Mesenchymal stem cell (in vitro differentiated cells and primary cell): ENCODE results near the gene PTBP2.

Experiments used
- DNase-seq: peaks from one replicate; pipeline ENCODE4 v3.0.0-alpha.2; 2013
- H2AFZ ChIP-seq: one replicate; pipeline ENCODE4 v1.6.1; 2013; ENCODE audit warnings: low read depth, mild to moderate bottlenecking, control low read depth, inconsistent platforms, low read length, moderate library complexity
- H2AK5ac ChIP-seq: 2 replicates; pipeline ENCODE4 v1.6.1; 2013; ENCODE audit warnings: low read length, moderate library complexity, mild to moderate bottlenecking, inconsistent platforms; ENCODE audit not compliant: severe bottlenecking
- H2BK120ac ChIP-seq: one replicate; pipeline ENCODE4 v1.6.1; 2013; ENCODE audit warnings: low read depth, mild to moderate bottlenecking, inconsistent platforms, low read length, moderate library complexity
- H2BK12ac ChIP-seq, 2 experiments: one replicate each; pipeline ENCODE4 v1.6.1; 2013; ENCODE audit warnings: inconsistent platforms in 2 of 2, low read length in 2 of 2, mild to moderate bottlenecking in 2 of 2, moderate library complexity in 2 of 2, control low read depth in 1 of 2
- H2BK15ac ChIP-seq: one replicate; pipeline ENCODE4 v1.6.1; 2013; ENCODE audit warnings: mild to moderate bottlenecking, low read depth, inconsistent platforms; ENCODE audit not compliant: poor library complexity, severe bottlenecking
- H2BK5ac ChIP-seq: 2 replicates; pipeline ENCODE4 v1.6.1; 2013; ENCODE audit warnings: low read depth, mild to moderate bottlenecking, low read length, control low read depth, inconsistent platforms; ENCODE audit not compliant: poor library complexity, severe bottlenecking
- H3K14ac ChIP-seq, 2 experiments: one replicate each; pipeline ENCODE4 v1.6.1; 2013; ENCODE audit warnings: inconsistent platforms in 2 of 2, low read length in 2 of 2, control low read depth in 1 of 2, mild to moderate bottlenecking in 1 of 2, moderate library complexity in 1 of 2
- H3K18ac ChIP-seq, 2 experiments: one replicate each; pipeline ENCODE4 v1.6.1; 2013; ENCODE audit warnings: inconsistent platforms in 2 of 2, low read length in 2 of 2, control low read depth in 1 of 2, low read depth in 1 of 2, mild to moderate bottlenecking in 1 of 2
- H3K23ac ChIP-seq, 2 experiments: one replicate each; pipeline ENCODE4 v1.6.1; 2013; ENCODE audit warnings: inconsistent platforms in 2 of 2, low read length in 2 of 2, mild to moderate bottlenecking in 2 of 2, moderate library complexity in 2 of 2, control low read depth in 1 of 2
- H3K27ac ChIP-seq: 2 replicates; pipeline ENCODE4 v1.5.1; 2013; ENCODE audit warnings: mild to moderate bottlenecking, moderate library complexity, low read length, control low read depth, inconsistent platforms; ENCODE audit not compliant: poor library complexity, severe bottlenecking
- H3K27me3 ChIP-seq, 2 experiments: 2 replicates each; pipeline versions ENCODE4 v1.6.1 to v1.7.0; 2013; ENCODE audit warnings: low read length in 2 of 2, mild to moderate bottlenecking in 2 of 2, moderate library complexity in 2 of 2, control low read depth in 1 of 2, inconsistent platforms in 1 of 2; ENCODE audit not compliant: control insufficient read depth in 1 of 2, insufficient read depth in 1 of 2
- H3K36me3 ChIP-seq, 2 experiments: 2 replicates each; pipeline versions ENCODE4 v1.6.1 to v1.7.0; 2013; ENCODE audit warnings: low read length in 2 of 2, control low read depth in 1 of 2, inconsistent platforms in 1 of 2, low read depth in 1 of 2, mild to moderate bottlenecking in 1 of 2; ENCODE audit not compliant: insufficient read depth in 2 of 2, control insufficient read depth in 1 of 2
- H3K4ac ChIP-seq, 2 experiments: one replicate each; pipeline ENCODE4 v1.6.1; 2013; ENCODE audit warnings: inconsistent platforms in 2 of 2, low read length in 2 of 2, mild to moderate bottlenecking in 2 of 2, moderate library complexity in 2 of 2, control low read depth in 1 of 2, low read depth in 1 of 2
- H3K4me1 ChIP-seq: 2 replicates; pipeline ENCODE4 v1.6.1; 2013; ENCODE audit warnings: low read depth, low read length, control low read depth; ENCODE audit not compliant: control insufficient read depth, insufficient read depth
- H3K4me2 ChIP-seq: 2 replicates; pipeline ENCODE4 v1.6.1; 2013; ENCODE audit warnings: low read length, mild to moderate bottlenecking, inconsistent platforms; ENCODE audit not compliant: poor library complexity, severe bottlenecking
- H3K4me3 ChIP-seq, 2 experiments: 2 replicates each; pipeline versions ENCODE4 v1.5.1 to v1.7.0; 2013; ENCODE audit warnings: low read length in 2 of 2, mild to moderate bottlenecking in 2 of 2, control low read depth in 1 of 2, low read depth in 1 of 2; ENCODE audit not compliant: insufficient read depth in 1 of 2
- H3K79me1 ChIP-seq: replicated peaks from 2 replicates; pipeline ENCODE4 v1.6.1; 2013; ENCODE audit warnings: mild to moderate bottlenecking, control low read depth, low read length, inconsistent platforms; ENCODE audit not compliant: poor library complexity, severe bottlenecking
- H3K9ac ChIP-seq: 2 replicates; pipeline ENCODE4 v1.7.0; 2013; ENCODE audit warnings: mild to moderate bottlenecking, low read length, moderate library complexity
- H3K9me3 ChIP-seq: 2 replicates; pipeline ENCODE4 v1.7.0; 2013; ENCODE audit warnings: mild to moderate bottlenecking, low read length; ENCODE audit not compliant: control insufficient read depth
- H4K8ac ChIP-seq: one replicate; pipeline ENCODE4 v1.6.1; 2013; ENCODE audit warnings: inconsistent platforms, mild to moderate bottlenecking, low read length, moderate library complexity
- H4K91ac ChIP-seq: one replicate; pipeline ENCODE4 v1.6.1; 2013; ENCODE audit warnings: mild to moderate bottlenecking, low read length, inconsistent platforms
- WGBS: methylation state at CpG from one replicate; pipeline ENCODE4 v1.1.7; 2013; ENCODE audit warnings: mixed read lengths; 5-methylcytosine and 5-hydroxymethylcytosine counted together

PTBP2 gene

GRCh38 chr1:96727860-96728259 lies 6.3 kb downstream of the PTBP2 start:
- no peaks in the 10 kb centered on the region for H3K27me3 ChIP-seq
- no peak overlapping the region for H2AK5ac ChIP-seq
- H3K9ac ChIP-seq: no peak overlapping the region
- H3K27ac ChIP-seq: no peak overlapping the region
- H3K4ac ChIP-seq: no peak overlapping the region
- H4K91ac ChIP-seq: no peak overlapping the region
- 100% methylated on average over 3 of the region's 3 CpGs for WGBS
- H3K36me3 ChIP-seq: peaks cover 22 to 46% of the 10 kb centered on the region in 2 experiments
- no peak overlapping the region for H3K4me2 ChIP-seq
- H3K79me1 ChIP-seq: peaks cover 1% of the 10 kb centered on the region
- no peak for DNase-seq
- no peak overlapping the region for H2BK12ac ChIP-seq
- H3K14ac ChIP-seq: no peak overlapping the region
- H2AFZ ChIP-seq: no peak overlapping the region
- H2BK15ac ChIP-seq: no peak overlapping the region
- no peak overlapping the region for H3K18ac ChIP-seq
- peaks cover 2% of the 10 kb centered on the region for H3K4me1 ChIP-seq
- H3K4me3 ChIP-seq: no peak overlapping the region
- no peak overlapping the region for H2BK5ac ChIP-seq
- no peaks in the 10 kb centered on the region for H3K9me3 ChIP-seq
- H3K23ac ChIP-seq: no peak overlapping the region
- H4K8ac ChIP-seq: no peak overlapping the region
- no peak overlapping the region for H2BK120ac ChIP-seq

GRCh38 chr1:96730574-96731298 lies 9.2 kb downstream of the PTBP2 start:
- Histone ChIP-seq H4K8ac (no peak overlapping the region), H3K4me3 (no peak overlapping the region), H3K23ac (no peak overlapping the region), H2BK120ac (no peak overlapping the region), H3K4me1 (peaks cover 2% of the 10 kb centered on the region), H3K9ac (no peak overlapping the region), H3K4me2 (no peak overlapping the region), H3K36me3 (peaks cover 23 to 63% of the 10 kb centered on the region in 2 experiments), H3K4ac (no peak overlapping the region), H2BK12ac (no peak overlapping the region), H2BK5ac (no peak overlapping the region), H3K14ac (no peak overlapping the region), H2AK5ac (no peak overlapping the region), H3K27ac (no peak overlapping the region), H3K9me3 (no peaks in the 10 kb centered on the region), H3K18ac (no peak overlapping the region), H2BK15ac (no peak overlapping the region), H2AFZ (no peak overlapping the region), H3K27me3 (no peaks in the 10 kb centered on the region), H4K91ac (no peak overlapping the region), H3K79me1 (no peaks in the 10 kb centered on the region)
- DNase-seq: peak; percentile 57
- 95% methylated on average over 4 of the region's 4 CpGs for WGBS

GRCh38 chr1:96741335-96741734 lies 19.8 kb downstream of the PTBP2 start:
- Histone ChIP-seq H3K18ac (no peak overlapping the region), H3K4me3 (no peak overlapping the region), H4K8ac (no peak overlapping the region), H2BK5ac (no peak overlapping the region), H2BK12ac (no peak overlapping the region), H3K23ac (no peak overlapping the region), H2BK15ac (no peak overlapping the region), H3K4me1 (no peaks in the 10 kb centered on the region), H3K9ac (no peak overlapping the region), H3K36me3 (peaks cover 6 to 42% of the 10 kb centered on the region in 2 experiments), H3K9me3 (no peaks in the 10 kb centered on the region), H3K27me3 (no peaks in the 10 kb centered on the region), H2AFZ (no peak overlapping the region), H4K91ac (no peak overlapping the region), H3K14ac (no peak overlapping the region), H3K4ac (no peak overlapping the region), H3K79me1 (no peaks in the 10 kb centered on the region), H3K4me2 (no peak overlapping the region), H2AK5ac (no peak overlapping the region), H2BK120ac (no peak overlapping the region), H3K27ac (no peak overlapping the region)
- WGBS: 89% methylated on average over 5 of the region's 5 CpGs
- DNase-seq: peak; percentile 14

DNA sequence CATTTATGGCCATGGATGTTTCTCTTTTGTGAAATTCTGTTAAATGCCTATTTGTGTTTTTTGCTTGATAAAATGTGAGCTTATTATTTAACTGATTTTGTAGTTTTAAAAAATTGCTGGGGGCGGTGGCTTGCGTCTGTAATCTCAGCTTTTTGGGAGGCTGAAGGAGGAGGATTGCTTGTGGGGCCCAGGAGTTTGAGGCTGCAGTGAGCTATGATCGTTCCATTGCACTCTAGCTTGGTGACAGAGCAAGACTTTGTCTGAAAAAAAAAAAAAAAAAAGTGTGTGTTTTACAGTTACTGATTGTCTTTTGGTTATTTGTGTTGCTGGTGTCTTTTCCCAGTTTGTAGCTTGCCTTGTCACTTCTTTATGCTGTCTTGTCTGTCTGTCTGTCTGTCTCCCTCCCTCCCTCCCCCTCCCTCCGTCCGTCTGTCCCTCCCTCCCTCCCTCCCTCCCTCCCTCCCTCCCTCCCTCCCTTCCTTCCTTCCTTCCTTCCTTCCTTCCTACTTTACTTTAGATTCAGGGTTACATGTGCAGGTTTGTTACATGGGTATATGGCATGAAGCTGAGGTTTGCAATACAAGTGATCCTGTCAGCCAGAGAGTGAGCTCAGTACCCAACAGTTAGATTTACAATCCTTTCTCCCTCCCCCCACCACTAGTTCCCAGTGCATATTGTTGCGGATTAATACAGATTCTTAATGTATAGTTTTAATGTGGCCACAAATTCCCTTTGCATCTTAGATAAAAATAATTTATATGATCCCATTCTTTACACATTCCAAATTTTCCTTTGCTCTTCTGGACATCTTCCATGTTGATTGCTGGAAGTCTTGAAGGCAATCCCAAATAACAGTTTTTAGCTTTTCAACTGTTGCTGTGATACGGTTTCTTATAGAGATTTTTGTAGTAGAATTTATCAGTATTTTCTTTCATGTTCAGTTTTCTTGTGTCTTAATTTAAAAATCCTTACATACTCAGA lies 25.1 kb downstream of the PTBP2 start:
- Histone ChIP-seq H2BK15ac (no peak overlapping the region), H3K23ac (no peak overlapping the region), H3K36me3 (peaks cover 0 to 24% of the 10 kb centered on the region in 2 experiments), H4K91ac (no peak overlapping the region), H2AFZ (no peak overlapping the region), H3K4me3 (no peak overlapping the region), H3K4ac (no peak overlapping the region), H3K27me3 (no peaks in the 10 kb centered on the region), H4K8ac (no peak overlapping the region), H3K14ac (no peak overlapping the region), H2BK5ac (no peak overlapping the region), H3K4me1 (peaks cover 1% of the 10 kb centered on the region), H3K4me2 (no peak overlapping the region), H3K79me1 (no peaks in the 10 kb centered on the region), H2BK120ac (no peak overlapping the region), H2AK5ac (no peak overlapping the region), H3K18ac (no peak overlapping the region), H3K9me3 (no peaks in the 10 kb centered on the region), H2BK12ac (no peak overlapping the region), H3K9ac (no peak overlapping the region), H3K27ac (no peak overlapping the region)
- 97% methylated on average over 3 of the region's 7 CpGs for WGBS
- DNase-seq: no peak
